K562 (cell line): ENCODE results near the gene TMEM129. TPM values are rescaled to one million over a fixed set of nuclear protein-coding genes. Genes with fewer than 3 reads are reported as not detected.

Experiments used
- ATAC-seq: fragments of 200-7000 bp; cut with Tn5 transposase; 3 replicates; pipeline ENCODE4 v1.9.1; 2020; ENCODE audit warnings: moderate library complexity
- BruUV-seq: library from RNA; stranded (reverse); fragments of 400-500 nt; replicated peaks from 2 replicates; lab custom pipeline; 2021; lab: Mats Ljungman, UMichigan
- CTCF ChIA-PET: fragments of 300-600 bp; formaldehyde crosslinking; extraction: SDS; loops from one replicate; lab custom pipeline; 2021; ENCODE audit warnings: low intra/inter-chr PET ratio; lab: Yijun Ruan, JAX
- POLR2A ChIA-PET: fragments of 300-600, 350-650 bp; sonication (Branson Sonifier 250); formaldehyde crosslinking; extraction: SDS; loops from one replicate; lab custom pipeline; 2021; ENCODE audit warnings: antibody characterized with exemption, inconsistent platforms; lab: Yijun Ruan, JAX
- DNase-seq, 4 experiments: peaks; one replicate each; pipeline versions ENCODE4 v3.0.0 to v3.0.0-alpha.2; 2011 to 2018; ENCODE audit warnings: low spot score in 3 of 4, mixed read lengths in 3 of 4; ENCODE audit errors: extremely low read depth in 1 of 4
- FAIRE-seq: peaks from 2 replicates; lab custom pipeline; 2011; peaks lifted over from hg19 to GRCh38; lab: Jason Lieb, UNC
- H2AFZ ChIP-seq: 2 replicates; pipeline ENCODE4 v1.6.0; 2011; ENCODE audit warnings: low read depth, low read length, control low read depth, inconsistent platforms
- H3K27ac ChIP-seq: fragments of 200-600 bp; 3 replicates; pipeline ENCODE4 v1.8.0; 2011; ENCODE audit warnings: low read depth, mild to moderate bottlenecking, control low read depth, inconsistent platforms, low read length, moderate library complexity, mixed read lengths; ENCODE audit errors: extremely low read depth
- H3K27me3 ChIP-seq, 2 experiments: fragments of 300-600 bp in 1 of 2; 2 replicates in 1 of 2; 3 replicates in 1 of 2; pipeline versions ENCODE4 v1.6.0 to v1.8.0; 2011; ENCODE audit warnings: inconsistent platforms in 2 of 2, low read length in 2 of 2, mild to moderate bottlenecking in 1 of 2, mixed read lengths in 1 of 2, moderate library complexity in 1 of 2; ENCODE audit not compliant: control insufficient read depth in 2 of 2, insufficient read depth in 2 of 2
- H3K36me3 ChIP-seq: fragments of 300-600 bp; 3 replicates; pipeline ENCODE4 v1.8.0; 2011; ENCODE audit warnings: mild to moderate bottlenecking, low read length, inconsistent platforms; ENCODE audit not compliant: control insufficient read depth, insufficient read depth
- H3K4me1 ChIP-seq, 2 experiments: fragments of 200-600 bp in 1 of 2; replicated peaks in 1 of 2; 2 replicates in 1 of 2; 3 replicates in 1 of 2; pipeline versions ENCODE4 v1.5.1 to v1.8.0; 2011; ENCODE audit warnings: inconsistent platforms in 2 of 2, low read length in 2 of 2, mild to moderate bottlenecking in 1 of 2, mixed read lengths in 1 of 2, moderate library complexity in 1 of 2; ENCODE audit not compliant: control insufficient read depth in 2 of 2, insufficient read depth in 2 of 2
- H3K4me2 ChIP-seq: 2 replicates; pipeline ENCODE4 v1.6.1; 2011; ENCODE audit warnings: low read length, control low read depth, inconsistent platforms, mixed read lengths; ENCODE audit not compliant: insufficient read depth
- H3K4me3 ChIP-seq: fragments of 200-600 bp; sonication (generic), shearing (Covaris generic); 2 replicates; pipeline ENCODE4 v1.5.1; 2016; ENCODE audit warnings: control low read depth, inconsistent platforms
- H3K79me2 ChIP-seq: fragments of 200-600 bp; 3 replicates; pipeline ENCODE4 v1.8.0; 2011; ENCODE audit warnings: low read length, inconsistent platforms; ENCODE audit not compliant: control insufficient read depth, insufficient read depth
- H3K9ac ChIP-seq, 2 experiments: 2 replicates each; pipeline versions ENCODE4 v1.6.0 to v1.6.1; 2011; ENCODE audit warnings: low read depth in 2 of 2, low read length in 2 of 2, control low read depth in 1 of 2, inconsistent platforms in 1 of 2, mild to moderate bottlenecking in 1 of 2, mixed read lengths in 1 of 2; ENCODE audit not compliant: insufficient read depth in 1 of 2
- H3K9me1 ChIP-seq: one replicate; pipeline ENCODE4 v1.6.0; 2011; ENCODE audit warnings: inconsistent platforms, mild to moderate bottlenecking, low read length, moderate library complexity; ENCODE audit not compliant: control insufficient read depth, insufficient read depth
- H3K9me3 ChIP-seq: replicated peaks from 2 replicates; pipeline ENCODE4 v1.5.1; 2011; ENCODE audit warnings: low read depth, low read length, inconsistent platforms; ENCODE audit not compliant: control insufficient read depth, insufficient read depth
- H4K20me1 ChIP-seq: replicated peaks from 2 replicates; pipeline ENCODE4 v1.6.1; 2011; ENCODE audit warnings: low read length, inconsistent platforms, mixed read lengths; ENCODE audit not compliant: control insufficient read depth, insufficient read depth
- CREM ChIP-seq: IDR thresholded peaks from 2 replicates; pipeline ENCODE4 v1.6.1; 2014; ENCODE audit warnings: antibody characterized with exemption, low read depth
- CTCF ChIP-seq, 3 experiments: IDR thresholded peaks in 2 of 3; conservative IDR thresholded peaks in 1 of 3; 2 replicates each; pipeline ENCODE4 v1.5.1; 2011 to 2012; ENCODE audit warnings: low read length in 3 of 3, mild to moderate bottlenecking in 3 of 3, control low read depth in 2 of 3, improper control_type of control experiment in 1 of 3, inconsistent platforms in 1 of 3, low read depth in 1 of 3, mixed read lengths in 1 of 3, moderate library complexity in 1 of 3; ENCODE audit not compliant: insufficient read depth in 2 of 3
- MAZ ChIP-seq, 2 experiments: fragments of 450-650 bp in 1 of 2; sonication (generic) in 1 of 2; formaldehyde crosslinking; IDR thresholded peaks in 1 of 2; conservative IDR thresholded peaks in 1 of 2; 2 replicates each; pipeline versions ENCODE4 v1.4.0 to v1.5.0; 2020; ENCODE audit warnings: mild to moderate bottlenecking in 1 of 2, missing genetic modification reagents in 1 of 2
- TFAP4 ChIP-seq: sonication (generic); formaldehyde crosslinking; IDR thresholded peaks from 2 replicates; pipeline ENCODE4 v1.8.0; 2022; ENCODE audit warnings: missing genetic modification reagents, mild to moderate bottlenecking, moderate library complexity, borderline replicate concordance
- VEZF1 ChIP-seq: fragments of 200-800 bp; sonication (Bioruptor generic); IDR thresholded peaks from 2 replicates; pipeline ENCODE4 v1.6.1; 2017; ENCODE audit warnings: missing genetic modification characterization, missing compliant biosample characterization
- ZBTB2 ChIP-seq: fragments of 450-650 bp; IDR thresholded peaks from 2 replicates; pipeline ENCODE4 v1.6.1; 2016; ENCODE audit warnings: antibody characterized with exemption
- ZNF263 ChIP-seq: sonication (generic); formaldehyde crosslinking; IDR thresholded peaks from 2 replicates; pipeline ENCODE4 v1.8.0; 2022; ENCODE audit warnings: mild to moderate bottlenecking, missing genetic modification reagents, borderline replicate concordance
- WGBS: fragments of 100-300 bp; shearing (Covaris generic); methylation state at CpG from one replicate; pipeline ENCODE4 v1.1.6; 2016; ENCODE audit warnings: low coverage, mixed read lengths; ENCODE audit not compliant: insufficient coverage; ENCODE audit errors: missing lambda C conversion rate; 5-methylcytosine and 5-hydroxymethylcytosine counted together
- in situ Hi-C: fragments of 300-500 bp; cut with MboI; formaldehyde crosslinking; loops from 4 replicates; pipeline ENCODE4 v1.15.0; 2018; ENCODE audit warnings: inconsistent platforms, mixed read lengths
- intact Hi-C: fragments of 100-400 bp; cut with micrococcal nuclease; formaldehyde crosslinking; loops from 2 replicates; pipeline ENCODE4 v1.14.2; 2022
- polyA plus RNA-seq, 8 experiments: library from polyadenylated mRNA; depleted of rRNA in 4 of 8; stranded (reverse) in 5 of 8; unstranded in 3 of 8; fragments of >200 nt; fragmentation: Nextera tagmentation in 2 of 8; fragmentation: Illumina TruSeq in 1 of 8; extraction: Ambion mirVana in 2 of 8; extraction: Trizol in 1 of 8; gene quantifications; 2 replicates each; pipeline versions ENCODE4 v1.2.1 to v1.2.3, GENCODE V29; 2011 to 2014; ENCODE audit warnings: inconsistent platforms in 1 of 8, missing spikeins in 1 of 8
- total RNA-seq, 7 experiments: library from RNA; depleted of rRNA in 6 of 7; stranded (reverse); fragments of >200 nt in 6 of 7; fragmentation: Illumina TruSeq in 2 of 7; extraction: Trizol in 2 of 7; gene quantifications; 2 replicates each; pipeline versions ENCODE4 v1.2.1 to v1.2.3, GENCODE V29; 2011 to 2021; ENCODE audit warnings: low replicate concordance in 1 of 7

Gene TMEM129
- total and polyA plus RNA-seq, 9 of the 15 experiments (the other 6 are each of a cell fraction or from before 2014, with no cell fraction given) = 0.34 to 47.2 (median 18.8) TPM

- intact Hi-C loops (no loop called here), in situ Hi-C loops (no loop called here)
- Histone ChIP-seq H3K36me3 (no peaks in the 10 kb centered on the region), H3K27ac (no peak overlapping the region), H3K9ac (no peak overlapping the region), H3K9me3 (no peaks in the 10 kb centered on the region), H3K79me2 (no peaks in the 10 kb centered on the region), H3K9me1 (no peaks in the 10 kb centered on the region), H3K4me1 (peaks cover 2 to 84% of the 10 kb centered on the region in 2 experiments; a peak in 3 of 5 replicates), H3K4me3 (no peak overlapping the region), H3K4me2 (no peak overlapping the region), H2AFZ (no peak overlapping the region), H3K27me3 (no peaks in the 10 kb centered on the region), H4K20me1 (0 out of 2 replicates have a peak, but pooled peaks cover 3% of the 10 kb centered on the region)
- ChIA-PET CTCF (no interaction called here), POLR2A (interaction anchor here (0.6 kb wide), 1 partner anchor 138 kb away, joined by 3 read pairs; no protein-coding TSS in a partner anchor)
- WGBS = 92% methylated on average over 3 of the region's 9 CpGs
- DNase-seq = no peak
- peak; percentile 88 for TF ChIP-seq ZNF263 (CRISPR knock-in tag)
- TF ChIP-seq CREM = no peak
- BruUV-seq = no TSS peak
- no peak for FAIRE-seq
- ATAC-seq = no peak
These were observed 43.5 kb upstream of the TMEM129 start for GRCh38 chr4:1764670-1765069.

- in situ Hi-C loops = no loop called here
- Histone ChIP-seq H3K27me3 (no peaks in the 10 kb centered on the region), H3K4me3 (no peak overlapping the region), H3K9ac (peak overlapping the region; percentile 8 to 84; a peak in 3 of 4 replicates), H3K79me2 (no peaks in the 10 kb centered on the region), H3K4me2 (peak overlapping the region; percentile 18; the same call in 1 of the 2 replicates), H3K9me3 (no peaks in the 10 kb centered on the region), H3K9me1 (no peaks in the 10 kb centered on the region), H2AFZ (peak overlapping the region; percentile 70), H4K20me1 (0 out of 2 replicates have a peak, but pooled peaks cover 3% of the 10 kb centered on the region), H3K27ac (no peak overlapping the region), H3K4me1 (peaks cover 2 to 85% of the 10 kb centered on the region in 2 experiments; a peak in 3 of 5 replicates), H3K36me3 (no peaks in the 10 kb centered on the region)
- FAIRE-seq = no peak
- ChIA-PET CTCF (interaction anchor here (0.8 to 1.0 kb wide), 2 partner anchors 46 to 47 kb away, joined by 3 to 4 read pairs; no protein-coding TSS in a partner anchor), POLR2A (no interaction called here)
- no TSS peak for BruUV-seq
- intact Hi-C loops = loop anchor here (1.0 kb wide), 1 partner anchor 47 kb away; no protein-coding TSS in a partner anchor
- ATAC-seq = peak; percentile 83
- WGBS = 8% methylated on average over 10 of the region's 36 CpGs
- peak; percentile 62 to 85 (median 70) for DNase-seq
- TF ChIP-seq VEZF1 (CRISPR knock-in tag) = peak; percentile 82
- 0 out of 4 replicates have a peak, but pooled peaks of 1 of the 2 experiments have one; percentile 34 for TF ChIP-seq MAZ (CRISPR knock-in tag; conservative IDR thresholded peaks at IDR 0.05 in 1 of 2, IDR thresholded peaks at IDR 0.05 in 1 of 2)
- TF ChIP-seq CTCF (IDR thresholded peaks at IDR 0.05 in 2 of 3, conservative IDR thresholded peaks at IDR 0.05 in 1 of 3; ENCODE audit: insufficient read depth in 2 of 3, low read depth in 1 of 3, low read length in 3 of 3) = peak; percentile 20 to 59 (median 34); a peak in 4 of 6 replicates
- TF ChIP-seq ZBTB2 = no peak
- TF ChIP-seq TFAP4 (CRISPR knock-in tag) = 0 out of 2 replicates have a peak, but pooled peaks have one; percentile 22
These were observed 42.5 kb upstream of the TMEM129 start for GRCh38 chr4:1763550-1764080.
